GM21367 (cell line): ENCODE measurements around the gene VPS4A.

Experiments
- ATAC-seq: cut with Tn5 transposase; IDR thresholded peaks from one replicate; pipeline ENCODE4 v1.9.1; 2021; ENCODE audit not compliant: unreplicated experiment

Gene VPS4A

DNA sequence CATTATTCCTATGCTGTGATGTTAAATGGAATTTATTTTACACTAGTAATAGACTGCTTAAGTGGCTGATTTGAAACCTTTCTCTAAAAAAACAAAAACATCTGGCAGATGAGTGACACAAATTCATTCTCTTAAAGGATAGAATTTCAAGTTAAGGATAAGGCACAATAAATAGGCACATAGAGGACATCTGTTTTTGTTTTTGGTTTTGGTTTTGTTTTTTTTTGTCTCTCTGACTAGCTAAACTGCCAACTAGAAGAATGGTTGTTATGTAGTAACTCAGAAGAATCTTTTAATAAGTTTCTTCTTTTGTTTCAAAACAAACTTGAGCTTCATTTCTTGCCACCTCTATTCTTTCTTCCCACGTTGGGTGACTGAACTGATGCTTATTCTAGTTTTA lies 5.1 kb upstream of the VPS4A start:
- ATAC-seq, result no peak

- no peak for ATAC-seq
Observed at GRCh38 chr16:69307091-69307490, 4.1 kb upstream of the VPS4A start.

GRCh38 chr16:69307856-69308255 lies 3.3 kb upstream of the VPS4A start:
- no peak for ATAC-seq

DNA sequence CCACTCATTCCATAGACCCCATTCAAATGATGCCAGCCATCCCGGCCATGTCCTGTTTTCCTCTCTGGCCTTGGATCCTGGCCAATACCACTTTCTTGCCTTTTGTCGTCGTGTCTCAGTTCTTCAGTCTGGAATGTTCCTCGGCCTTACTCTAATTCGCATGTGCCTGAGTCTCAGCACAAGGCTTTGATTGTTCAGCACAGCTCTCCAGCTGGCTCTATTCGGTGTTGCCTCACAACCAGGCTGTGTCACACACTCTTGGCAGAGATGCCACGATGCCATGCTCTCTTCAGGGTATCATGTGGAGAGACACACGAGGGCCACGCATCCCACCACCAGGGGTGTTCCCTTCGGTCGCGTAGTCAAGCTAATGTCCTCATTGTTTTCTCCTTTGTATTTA lies 1.8 kb upstream of the VPS4A start:
- ATAC-seq, result no peak

GRCh38 chr16:69311533-69312387 lies 610 bp downstream of the VPS4A start:
- ATAC-seq, result peak; percentile 51

- no peak for ATAC-seq
Observed at GRCh38 chr16:69313469-69313868, 2.3 kb downstream of the VPS4A start.

GRCh38 chr16:69314534-69314933 lies 3.4 kb downstream of the VPS4A start:
- no peak for ATAC-seq

DNA sequence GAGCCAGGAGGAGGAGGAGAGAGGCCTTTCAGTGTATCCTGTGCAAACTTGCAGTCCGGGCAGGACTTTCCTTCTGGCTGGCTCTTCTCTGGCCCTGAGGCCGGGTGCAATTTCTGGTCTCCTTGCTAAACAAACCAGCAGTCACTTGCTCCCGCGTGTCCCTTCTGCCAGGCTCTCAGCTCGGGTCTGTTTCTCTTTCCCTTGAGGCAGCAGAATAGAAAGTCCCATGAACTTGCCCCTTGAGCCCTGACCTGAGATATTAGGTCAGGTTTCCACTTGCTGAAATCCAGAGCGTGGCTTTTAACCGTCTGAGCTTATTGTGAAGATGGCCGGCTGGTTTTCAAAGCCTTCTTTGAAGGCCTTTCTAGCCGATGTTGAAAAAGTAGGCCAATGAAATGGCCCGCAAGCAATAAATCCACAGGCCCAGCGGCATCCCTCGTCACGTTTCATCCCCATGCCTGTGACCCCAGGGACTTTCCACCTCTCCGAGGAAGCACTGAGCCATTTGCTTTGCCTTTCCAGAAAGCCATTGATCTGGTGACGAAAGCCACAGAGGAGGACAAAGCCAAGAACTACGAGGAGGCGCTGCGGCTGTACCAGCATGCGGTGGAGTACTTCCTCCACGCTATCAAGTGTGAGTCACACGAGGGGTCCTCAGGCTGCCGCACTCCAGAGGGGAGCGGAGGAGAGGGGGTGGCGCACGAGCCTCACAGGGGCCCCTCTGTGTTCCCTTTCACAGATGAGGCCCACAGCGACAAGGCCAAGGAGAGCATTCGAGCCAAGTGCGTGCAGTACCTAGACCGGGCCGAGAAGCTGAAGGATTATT lies 4.5 kb downstream of the VPS4A start:
- ATAC-seq, result no peak

GRCh38 chr16:69316595-69317034 lies 5.5 kb downstream of the VPS4A start:
- no peak for ATAC-seq

DNA sequence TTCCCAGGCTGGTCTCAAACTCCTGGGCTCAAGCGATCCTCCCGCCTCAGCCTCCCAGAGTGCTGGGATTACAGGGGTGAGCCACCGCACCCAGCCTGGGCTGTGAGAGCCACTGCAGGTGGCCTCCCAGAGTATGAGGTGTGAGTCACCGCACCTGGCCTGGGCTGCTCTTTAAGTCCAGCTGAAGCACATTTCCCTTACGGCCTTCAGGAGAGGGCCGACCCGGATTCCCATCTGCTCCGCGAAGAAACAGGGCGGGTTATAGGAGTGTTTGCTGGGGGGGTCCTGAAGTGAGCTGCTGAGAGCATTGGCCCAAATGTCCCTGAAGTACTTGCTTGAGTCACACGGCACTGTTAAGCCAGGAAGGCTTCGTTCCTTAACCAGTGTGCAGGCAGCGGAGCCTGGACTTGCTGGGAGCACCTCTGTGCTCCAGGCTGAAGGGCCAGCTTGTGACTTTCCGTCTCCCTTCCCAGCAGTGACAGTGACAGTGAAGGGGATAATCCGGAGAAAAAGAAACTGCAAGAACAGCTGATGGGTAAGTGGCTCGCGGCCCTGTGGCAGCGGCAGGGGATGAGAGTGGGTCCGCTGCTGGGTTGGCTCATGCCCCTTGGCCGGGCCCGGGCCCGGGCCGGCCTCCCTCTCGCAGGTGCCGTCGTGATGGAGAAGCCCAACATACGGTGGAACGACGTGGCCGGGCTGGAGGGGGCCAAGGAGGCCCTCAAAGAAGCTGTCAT lies 7.2 kb downstream of the VPS4A start:
- no peak for ATAC-seq

GRCh38 chr16:69318911-69319289 lies 7.8 kb downstream of the VPS4A start:
- no peak for ATAC-seq

DNA sequence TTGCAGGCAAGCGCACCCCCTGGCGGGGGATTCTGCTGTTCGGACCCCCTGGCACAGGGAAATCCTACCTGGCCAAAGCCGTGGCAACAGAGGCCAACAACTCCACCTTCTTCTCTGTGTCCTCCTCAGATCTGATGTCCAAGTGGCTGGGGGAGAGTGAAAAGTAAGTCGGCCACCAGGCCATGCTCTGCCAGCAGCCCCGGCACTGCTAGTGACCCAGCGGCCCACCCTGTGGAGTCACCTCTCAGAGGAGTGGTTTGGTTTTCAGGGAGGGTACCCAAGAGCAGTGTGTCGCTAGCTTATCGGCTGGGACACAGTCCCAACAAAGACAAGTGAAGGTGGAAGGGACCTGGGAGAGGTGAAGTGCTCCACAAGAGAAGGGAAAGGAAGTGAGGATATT lies 8.2 kb downstream of the VPS4A start:
- ATAC-seq, result no peak

DNA sequence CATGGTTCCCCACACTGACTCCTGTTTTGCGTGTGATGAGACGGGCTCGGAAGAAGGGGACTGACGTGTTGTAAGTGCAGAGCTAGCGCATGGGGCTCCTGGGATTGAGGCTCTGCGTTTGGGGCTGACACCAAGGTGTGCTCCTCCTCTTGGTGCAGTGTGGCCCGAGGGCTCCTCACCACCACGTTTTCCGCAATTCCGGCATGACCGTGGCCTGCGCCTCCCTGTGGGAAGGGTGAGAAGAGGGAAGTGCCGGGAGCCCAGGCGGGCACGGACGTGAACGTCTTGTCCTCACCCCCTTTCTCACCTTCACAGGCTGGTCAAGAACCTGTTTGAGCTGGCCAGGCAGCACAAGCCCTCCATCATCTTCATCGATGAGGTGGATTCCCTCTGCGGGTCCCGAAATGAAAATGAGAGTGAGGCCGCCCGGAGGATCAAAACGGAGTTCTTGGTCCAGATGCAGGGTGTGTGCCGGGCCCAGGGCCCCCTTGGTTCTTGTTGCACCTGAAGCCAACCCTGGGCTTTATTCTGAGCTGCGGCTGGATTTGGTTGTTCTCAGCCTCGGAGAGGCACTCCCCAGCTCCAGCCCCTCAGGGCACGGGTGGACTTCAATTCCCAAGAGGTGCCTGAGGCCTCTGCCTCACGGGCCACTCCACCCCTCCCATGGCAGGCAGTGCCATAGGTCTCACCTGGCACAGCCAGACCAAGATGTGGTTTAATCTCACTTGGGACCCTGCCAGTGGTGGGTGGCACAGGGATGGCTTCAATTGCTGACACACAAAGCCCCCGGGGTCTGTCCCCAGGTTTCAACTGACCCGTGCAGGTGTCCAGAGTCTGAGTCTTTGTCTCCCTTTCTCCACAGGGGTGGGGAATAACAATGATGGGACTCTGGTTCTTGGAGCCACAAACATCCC lies 8.9 kb downstream of the VPS4A start:
- no peak for ATAC-seq

DNA sequence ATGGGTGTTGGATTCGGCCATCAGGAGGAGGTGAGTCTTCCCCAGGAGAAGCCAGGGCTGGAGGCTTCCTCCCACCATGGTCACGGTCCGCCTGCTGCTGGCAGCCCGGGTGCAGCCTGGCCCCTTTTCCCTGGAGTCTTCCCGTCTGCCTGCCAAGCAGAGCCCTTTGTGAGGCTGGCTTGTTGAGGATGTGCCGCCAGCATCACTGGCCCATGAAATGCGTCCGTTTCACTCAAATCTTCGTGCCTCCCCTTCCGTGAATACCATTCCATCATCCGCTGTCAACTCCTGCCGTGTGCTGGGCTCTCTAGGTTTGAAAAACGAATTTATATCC lies 9.6 kb downstream of the VPS4A start:
- ATAC-seq, result no peak

- no peak for ATAC-seq
Observed at GRCh38 chr16:69321080-69321479, 9.9 kb downstream of the VPS4A start.

DNA sequence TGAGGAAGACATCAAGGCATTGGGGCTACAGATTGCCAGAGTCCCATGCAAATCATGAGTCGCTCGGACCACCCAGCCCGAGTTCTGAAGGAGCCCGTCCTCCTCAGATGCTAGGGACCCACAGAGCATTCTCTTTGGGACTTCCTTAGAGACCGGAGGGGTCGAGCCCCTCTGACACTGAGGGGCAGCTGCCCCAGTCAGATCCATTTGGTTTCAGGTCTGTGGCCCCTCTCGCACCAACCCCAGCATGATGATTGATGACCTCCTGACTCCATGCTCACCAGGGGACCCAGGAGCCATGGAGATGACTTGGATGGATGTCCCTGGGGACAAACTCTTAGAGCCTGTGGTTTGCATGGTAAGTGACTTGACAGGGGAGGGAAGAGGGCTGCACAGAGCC lies 11.2 kb downstream of the VPS4A start:
- ATAC-seq, result no peak

DNA sequence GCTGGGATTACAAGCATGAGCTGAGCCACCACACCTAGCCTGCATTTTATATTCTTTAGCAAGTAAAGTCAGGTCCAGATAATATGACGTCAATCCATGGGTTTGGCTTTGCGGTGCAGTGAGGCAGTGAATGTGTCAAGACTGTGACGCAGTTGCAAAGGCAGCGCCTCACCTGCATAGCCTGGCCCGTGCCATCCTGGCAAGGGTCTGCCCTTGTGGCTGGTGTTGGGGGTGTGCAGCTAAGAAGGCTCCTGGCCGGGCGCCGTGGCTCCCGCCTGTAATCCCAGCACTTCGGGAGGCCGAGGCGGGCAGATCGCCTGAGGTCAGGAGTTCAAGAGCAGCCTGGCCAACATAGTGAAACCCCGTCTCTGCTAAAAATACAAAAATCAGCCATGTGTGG lies 12.3 kb downstream of the VPS4A start:
- no peak for ATAC-seq

- no peak for ATAC-seq
Observed at GRCh38 chr16:69324013-69324531, 12.9 kb downstream of the VPS4A start.

- ATAC-seq, result no peak
Observed at GRCh38 chr16:69324585-69325253, 13.6 kb downstream of the VPS4A start.

DNA sequence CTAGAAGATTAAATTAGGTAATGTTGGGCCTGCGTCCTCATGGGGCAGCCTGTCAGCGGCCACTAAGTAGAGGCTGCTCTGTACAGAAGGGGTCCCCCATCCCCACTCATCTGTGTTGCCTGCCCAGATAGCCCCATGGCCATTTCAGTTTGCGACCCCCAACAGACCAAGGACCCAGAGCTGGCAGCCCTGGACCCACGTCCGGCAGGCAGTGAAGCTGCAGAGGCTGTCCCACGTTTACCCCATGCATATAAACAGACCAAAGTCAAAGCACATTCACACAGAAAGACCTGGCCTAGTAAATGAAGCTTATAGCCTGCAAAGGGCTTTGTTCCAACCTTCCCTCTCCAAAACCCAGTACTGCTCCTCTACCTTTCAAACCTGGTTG lies 14.6 kb downstream of the VPS4A start:
- ATAC-seq, result no peak
